ENCODE results near the gene TBC1D14. TPM values are rescaled to one million over a fixed set of nuclear protein-coding genes. Genes with fewer than 3 reads are reported as not detected.
"Not testable (repeated sequence)": the region's sequence is repeated elsewhere in the genome, so short reads cannot be mapped to it uniquely, and the experiment has no call there.

The TBC1D14 gene
- polyA plus RNA-seq, 1 donor from 2014 or later: 28.2 TPM

DNA sequence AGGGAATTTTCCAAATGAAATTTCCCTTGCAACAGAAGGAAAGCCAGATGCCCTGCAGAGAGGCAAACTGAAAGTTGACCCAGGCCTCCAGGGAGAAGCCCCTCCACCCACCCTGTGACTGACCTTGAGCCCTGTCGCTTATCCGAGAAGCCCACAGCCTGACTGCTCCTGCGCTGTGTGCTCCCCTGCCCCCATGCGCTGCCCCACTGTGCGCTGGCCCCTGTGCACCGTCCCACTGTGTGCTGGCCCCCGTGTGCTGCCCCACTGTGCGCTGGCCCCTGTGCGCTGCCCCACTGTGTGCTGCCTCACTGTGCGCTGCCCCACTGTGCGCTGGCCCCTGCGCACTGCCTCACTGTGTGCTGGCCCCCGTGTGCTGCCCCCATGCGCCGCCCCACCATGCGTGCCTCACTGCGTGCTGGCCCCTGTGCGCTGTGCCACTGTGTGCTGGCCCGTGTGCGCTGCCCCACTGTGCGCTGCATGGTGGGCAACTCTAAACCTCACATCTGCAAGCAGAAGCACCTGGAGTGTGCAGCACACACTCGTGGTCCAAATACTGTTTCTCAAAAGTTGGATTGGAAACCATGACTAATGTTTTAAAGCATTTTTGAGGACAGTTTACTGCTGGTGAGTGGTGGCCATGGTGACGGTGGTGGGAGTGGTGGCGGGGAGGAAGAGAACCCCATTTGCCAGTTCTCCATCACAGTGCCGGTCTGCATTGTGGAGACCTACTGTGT, 166.5 kb downstream of the TBC1D14 start:
- peaks cover 12% of the 10 kb centered on the region for H3K27me3 Mint-ChIP-seq
- H3K4me3 Mint-ChIP-seq: no peak overlapping the region
- H3K36me3 Mint-ChIP-seq: peaks cover 2% of the 10 kb centered on the region
- H3K27ac Mint-ChIP-seq: no peak overlapping the region
- peaks cover 0 to 5% (median 0%) of the 10 kb centered on the region in 3 donors for H3K4me1 Mint-ChIP-seq
- peaks cover 0 to 4% (median 0%) of the 10 kb centered on the region in 3 donors for H3K9me3 Mint-ChIP-seq

DNA sequence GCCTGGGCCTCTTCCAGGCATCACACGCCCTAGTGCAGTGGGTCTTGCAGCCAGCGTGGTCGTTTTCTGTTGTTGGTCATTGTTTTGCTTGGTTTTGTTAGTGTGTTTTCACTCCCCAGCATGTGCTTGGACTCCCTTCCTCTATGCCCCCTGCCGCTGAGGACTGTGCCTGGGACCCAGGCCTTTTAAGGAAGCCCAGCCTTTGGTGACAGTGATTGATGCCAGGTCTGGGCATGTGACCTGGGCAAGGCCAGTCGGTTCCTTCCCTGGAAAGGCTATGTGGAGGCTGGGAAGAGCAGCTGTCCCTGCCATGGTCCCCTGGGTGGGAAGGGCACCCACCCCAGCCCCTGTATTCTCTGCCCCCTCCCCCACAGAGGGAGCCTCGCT, 167.1 kb downstream of the TBC1D14 start:
- peaks cover 0 to 5% (median 0%) of the 10 kb centered on the region in 3 donors for H3K4me1 Mint-ChIP-seq
- H3K27me3 Mint-ChIP-seq: peaks cover 16% of the 10 kb centered on the region
- no peak overlapping the region for H3K4me3 Mint-ChIP-seq
- no peak overlapping the region for H3K27ac Mint-ChIP-seq
- H3K36me3 Mint-ChIP-seq: peaks cover 2% of the 10 kb centered on the region
- H3K9me3 Mint-ChIP-seq: peaks cover 0 to 5% (median 0%) of the 10 kb centered on the region in 3 donors

DNA sequence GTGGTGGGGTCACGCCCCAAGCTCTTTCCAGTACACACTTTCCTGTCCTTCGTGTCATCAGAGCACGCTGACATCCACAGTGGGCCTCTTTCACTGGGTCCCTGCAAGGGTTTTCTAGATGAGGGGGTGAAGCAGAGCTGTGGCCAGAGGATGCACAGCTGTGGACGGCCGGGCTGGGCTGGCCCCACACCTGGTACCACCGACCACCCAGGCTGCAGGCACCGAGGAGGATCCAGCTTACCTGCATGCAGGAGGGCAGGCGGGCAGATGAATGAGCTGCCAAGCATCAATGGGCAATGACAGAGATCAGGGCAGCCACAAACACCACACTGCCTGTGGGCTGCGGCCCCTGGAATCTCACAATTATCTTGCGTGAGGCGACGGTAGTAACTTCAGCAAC, 167.7 kb downstream of the TBC1D14 start:
- H3K27ac Mint-ChIP-seq: no peak overlapping the region
- peaks cover 18% of the 10 kb centered on the region for H3K27me3 Mint-ChIP-seq
- peaks cover 2% of the 10 kb centered on the region for H3K36me3 Mint-ChIP-seq
- H3K4me3 Mint-ChIP-seq: no peak overlapping the region
- peaks cover 0 to 5% (median 0%) of the 10 kb centered on the region in 3 donors for H3K9me3 Mint-ChIP-seq
- H3K4me1 Mint-ChIP-seq: peaks cover 0 to 4% (median 0%) of the 10 kb centered on the region in 3 donors

DNA sequence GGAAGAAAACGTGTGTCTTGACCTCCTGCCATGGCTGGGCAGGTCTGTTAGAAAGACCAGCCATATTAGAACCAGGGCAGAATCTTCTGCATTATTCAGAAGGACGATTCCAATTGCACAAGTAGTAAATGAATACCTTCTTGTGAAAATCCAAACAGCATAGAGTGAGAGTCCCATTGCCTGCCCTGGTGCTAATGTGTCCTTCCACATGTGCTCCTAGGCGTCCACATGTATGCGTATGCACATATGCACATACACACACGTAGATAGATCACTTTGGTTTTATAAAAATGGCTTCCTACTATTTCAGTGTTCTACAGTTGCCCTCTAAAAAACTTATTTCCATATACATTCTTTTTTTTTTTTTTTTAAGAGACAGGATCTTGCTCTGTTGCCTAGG, 168.4 kb downstream of the TBC1D14 start:
- peaks cover 0 to 4% (median 0%) of the 10 kb centered on the region in 3 donors for H3K4me1 Mint-ChIP-seq
- peaks cover 20% of the 10 kb centered on the region for H3K27me3 Mint-ChIP-seq
- peaks cover 2% of the 10 kb centered on the region for H3K36me3 Mint-ChIP-seq
- no peak overlapping the region for H3K27ac Mint-ChIP-seq
- H3K4me3 Mint-ChIP-seq: no peak overlapping the region
- peaks cover 0 to 5% (median 0%) of the 10 kb centered on the region in 3 donors for H3K9me3 Mint-ChIP-seq

DNA sequence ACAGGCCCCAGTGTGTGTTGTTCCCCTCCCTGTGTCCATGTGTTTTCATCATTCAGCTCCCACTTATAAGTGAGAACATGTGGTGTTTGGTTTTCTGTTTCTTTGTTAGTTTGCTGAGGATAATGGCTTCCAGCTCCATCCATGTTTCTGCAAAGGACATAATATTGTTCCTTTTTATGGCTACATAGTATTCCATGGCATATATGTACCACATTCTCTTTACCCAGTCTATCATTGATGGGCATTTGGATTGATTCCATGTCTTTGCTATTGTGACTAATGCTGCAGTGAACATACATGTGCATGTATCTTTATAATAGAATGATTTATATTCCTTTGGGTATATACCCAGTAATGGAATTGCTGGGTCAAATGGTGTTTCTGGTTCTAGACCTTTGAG, 169.9 kb downstream of the TBC1D14 start:
- not testable (repeated sequence) for H3K27ac Mint-ChIP-seq, H3K4me1 Mint-ChIP-seq, H3K9me3 Mint-ChIP-seq, H3K4me3 Mint-ChIP-seq, H3K36me3 Mint-ChIP-seq
- H3K27me3 Mint-ChIP-seq: peaks cover 24% of the 10 kb centered on the region

DNA sequence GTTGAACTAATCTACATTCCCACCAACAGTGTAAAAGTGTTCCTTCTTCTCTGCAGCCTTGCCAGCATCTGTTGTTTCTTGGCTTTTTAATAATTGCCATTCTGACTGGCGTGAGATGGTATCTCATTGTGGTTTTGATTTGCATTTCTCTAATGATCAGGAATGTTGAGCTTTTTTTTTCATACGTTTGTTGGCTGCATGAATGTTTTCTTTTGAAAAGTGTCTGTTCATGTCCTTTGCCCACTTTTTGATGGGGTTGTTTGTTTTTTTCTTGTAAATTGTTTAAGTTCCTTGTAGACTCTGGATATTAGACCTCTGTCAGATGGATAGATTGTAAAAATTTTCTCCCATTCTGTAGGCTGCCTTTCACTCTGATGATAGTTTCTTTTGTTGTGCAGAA, 170.3 kb downstream of the TBC1D14 start:
- not testable (repeated sequence) for H3K27ac Mint-ChIP-seq, H3K4me1 Mint-ChIP-seq, H3K36me3 Mint-ChIP-seq, H3K9me3 Mint-ChIP-seq, H3K4me3 Mint-ChIP-seq
- peaks cover 26% of the 10 kb centered on the region for H3K27me3 Mint-ChIP-seq

Other genes with a start within 250 kb of the TBC1D14 start
- not detected for gene S100P, start 215.9 kb upstream of the TBC1D14 start, polyA plus RNA-seq
- gene MRFAP1L1, start 200.0 kb upstream of the TBC1D14 start, polyA plus RNA-seq: 69.2 TPM
- gene BLOC1S4, start 193.7 kb upstream of the TBC1D14 start, polyA plus RNA-seq: 55.9 TPM
- 9.3 TPM for gene KIAA0232, start 127.1 kb upstream of the TBC1D14 start, polyA plus RNA-seq
- 4.7 TPM for gene TADA2B, start 133.5 kb downstream of the TBC1D14 start, polyA plus RNA-seq
- gene GRPEL1, start 158.2 kb downstream of the TBC1D14 start, polyA plus RNA-seq: 49.0 TPM

Data from IgD-negative memory B cell (primary cell).